B cell (primary cell): ENCODE measurements around the gene UGT2B17. TPM values are rescaled to one million over a fixed set of nuclear protein-coding genes. Genes with fewer than 3 reads are reported as not detected.

Experiments
- ATAC-seq: fragments of 200-7000 bp; cut with Tn5 transposase; one replicate; pipeline ENCODE4 v1.10.0; 2021; ENCODE audit warnings: low read depth, mild to moderate bottlenecking, moderate number of reproducible peaks, moderate library complexity
- CTCF ChIA-PET: fragments of 350-600 bp; sonication (Branson Sonifier 250); formaldehyde crosslinking; loops from one replicate; lab custom pipeline; 2021; ENCODE audit warnings: antibody characterized with exemption, inconsistent platforms; lab: Charles Lee
- POLR2A ChIA-PET: fragments of 350-600 bp; sonication (Branson Sonifier 250); formaldehyde crosslinking; loops from one replicate; lab custom pipeline; 2021; ENCODE audit warnings: antibody characterized with exemption; lab: Charles Lee
- DNase-seq: peaks from one replicate; pipeline ENCODE4 v3.0.0; 2013
- H2AFZ ChIP-seq: 2 replicates; pipeline ENCODE4 v1.6.1; 2012; ENCODE audit warnings: mild to moderate bottlenecking, low read depth, low read length; ENCODE audit not compliant: insufficient read depth, poor library complexity, severe bottlenecking
- H3K27ac ChIP-seq, 2 donors: 1 replicate in 1 of 2; 2 replicates in 1 of 2; pipeline ENCODE4 v1.5.1; 2012 to 2013; ENCODE audit warnings: low read length in 2 of 2, mild to moderate bottlenecking in 2 of 2, moderate library complexity in 1 of 2
- H3K27me3 ChIP-seq, 4 experiments: fragments of 200-600 bp in 1 of 4; sonication (generic) in 1 of 4; replicated peaks in 1 of 4; 1 replicate in 2 of 4; 2 replicates in 2 of 4; pipeline versions ENCODE4 v1.6.1 to v1.7.0; 2013 to 2016; ENCODE audit warnings: low read length in 3 of 4, mild to moderate bottlenecking in 2 of 4, mixed read lengths in 1 of 4, moderate library complexity in 1 of 4; ENCODE audit not compliant: insufficient read depth in 4 of 4, control insufficient read depth in 3 of 4; ENCODE audit errors: control extremely low read depth in 1 of 4
- H3K36me3 ChIP-seq, 2 experiments: replicated peaks in 1 of 2; 1 replicate in 1 of 2; 2 replicates in 1 of 2; pipeline versions ENCODE4 v1.6.1 to v1.7.1; 2013; ENCODE audit warnings: low read length in 1 of 2; ENCODE audit not compliant: insufficient read depth in 2 of 2, control insufficient read depth in 1 of 2; ENCODE audit errors: control extremely low read depth in 1 of 2, extremely low read depth in 1 of 2
- H3K4me1 ChIP-seq, 2 donors: fragments of 200-600 bp in 1 of 2; sonication (generic) in 1 of 2; 1 replicate in 1 of 2; 2 replicates in 1 of 2; pipeline versions ENCODE4 v1.5.1 to v1.6.1; 2013 to 2017; ENCODE audit warnings: low read length in 2 of 2; ENCODE audit not compliant: control insufficient read depth in 2 of 2, insufficient read depth in 2 of 2
- H3K4me2 ChIP-seq: replicated peaks from 2 replicates; pipeline ENCODE3; 2012; ENCODE audit warnings: mild to moderate bottlenecking, low read depth, low read length; ENCODE audit not compliant: poor library complexity, severe bottlenecking
- H3K4me3 ChIP-seq, 5 experiments: fragments of 200-600 bp in 1 of 5; sonication (generic) in 1 of 5; 1 replicate in 3 of 5; 2 replicates in 2 of 5; pipeline versions ENCODE4 v1.5.1 to v1.7.0; 2011 to 2016; ENCODE audit warnings: low read length in 4 of 5, mild to moderate bottlenecking in 4 of 5, low read depth in 2 of 5, control low read depth in 1 of 5, moderate library complexity in 1 of 5; ENCODE audit not compliant: insufficient read depth in 1 of 5; ENCODE audit errors: control extremely low read depth in 1 of 5, extremely low read depth in 1 of 5
- H3K79me2 ChIP-seq: fragments of 200-600 bp; sonication (generic); one replicate; pipeline ENCODE4 v1.6.0; 2016; ENCODE audit warnings: low read length; ENCODE audit not compliant: control insufficient read depth, insufficient read depth
- H3K9ac ChIP-seq: fragments of 200-600 bp; sonication (generic); 2 replicates; pipeline ENCODE4 v1.6.1; 2017; ENCODE audit warnings: mild to moderate bottlenecking, low read length, moderate library complexity
- H3K9me3 ChIP-seq, 3 donors: one replicate each; pipeline versions ENCODE4 v1.6.1 to v1.7.1; 2013; ENCODE audit warnings: low read length in 2 of 3; ENCODE audit not compliant: control insufficient read depth in 2 of 3, insufficient read depth in 1 of 3; ENCODE audit errors: control extremely low read depth in 1 of 3
- H4K20me1 ChIP-seq: 2 replicates; pipeline ENCODE4 v1.6.0; 2012; ENCODE audit warnings: mild to moderate bottlenecking, low read length; ENCODE audit not compliant: insufficient read depth, control insufficient read depth, poor library complexity, severe bottlenecking
- H3K27ac Mint-ChIP-seq: one replicate; pipeline ENCODE4 v1.8.0; 2021; ENCODE audit warnings: mixed read lengths
- H3K27me3 Mint-ChIP-seq: one replicate; pipeline ENCODE4 v1.8.0; 2021; ENCODE audit warnings: mixed read lengths
- H3K4me1 Mint-ChIP-seq: one replicate; pipeline ENCODE4 v1.8.0; 2021; ENCODE audit warnings: mixed read lengths
- H3K4me3 Mint-ChIP-seq: one replicate; pipeline ENCODE4 v1.8.0; 2021; ENCODE audit warnings: mixed read lengths
- H3K9me3 Mint-ChIP-seq: one replicate; pipeline ENCODE4 v1.8.0; 2022; ENCODE audit warnings: mixed read lengths; ENCODE audit not compliant: insufficient read depth
- CTCF ChIP-seq: fragments of 200-600 bp; IDR thresholded peaks from one replicate; pipeline ENCODE4 v1.8.0; 2022; ENCODE audit warnings: antibody characterized with exemption, mild to moderate bottlenecking
- EZH2 ChIP-seq: IDR thresholded peaks from 2 replicates; pipeline ENCODE4 v1.6.1; 2012; ENCODE audit warnings: borderline replicate concordance, low read depth, mild to moderate bottlenecking, moderate library complexity, low read length; ENCODE audit not compliant: insufficient read depth, poor library complexity, severe bottlenecking
- WGBS: methylation state at CpG from one replicate; pipeline ENCODE4 v1.1.5; 2013; ENCODE audit warnings: missing lambda C conversion rate; ENCODE audit not compliant: insufficient coverage; 5-methylcytosine and 5-hydroxymethylcytosine counted together
- intact Hi-C: fragments of 100-400 bp; cut with micrococcal nuclease; formaldehyde crosslinking; loops from one replicate; pipeline ENCODE4 v1.10.0; 2022
- polyA plus RNA-seq: library from polyadenylated mRNA; depleted of rRNA; stranded (reverse); fragments of >200 nt; gene quantifications from 2 replicates; pipeline ENCODE4 v1.2.3, GENCODE V29; 2012
- total RNA-seq, 2 donors: library from RNA; stranded (reverse); fragments of 120-200 nt in 1 of 2; gene quantifications; 1 replicate in 1 of 2; 2 replicates in 1 of 2; pipeline versions ENCODE4 v1.2.3 to v1.2.4, GENCODE V29; 2013 to 2022

The UGT2B17 gene
- total and polyA plus RNA-seq, 2 donors (not counting 1 experiment from before 2014, with no cell fraction given) = 0.52 TPM; not detected in 1

GRCh38 chr4:68575081-68575480 is 1.0 kb downstream of the UGT2B17 start:
- Mint-ChIP-seq H3K27ac (peak overlapping the region; percentile 88), H3K27me3 (no peaks in the 10 kb centered on the region), H3K4me3 (peak overlapping the region; percentile 38), H3K9me3 (no peaks in the 10 kb centered on the region), H3K4me1 (peaks cover 24% of the 10 kb centered on the region)
- Histone ChIP-seq H2AFZ (no peak overlapping the region), H3K27ac (peak overlapping the region in 1 of 2 donors; percentile 44), H4K20me1 (no peaks in the 10 kb centered on the region), H3K36me3 (no peaks in the 10 kb centered on the region), H3K9ac (no peak overlapping the region), H3K9me3 (peaks cover 0 to 2% (median 0%) of the 10 kb centered on the region in 3 donors), H3K4me3 (no peak overlapping the region), H3K79me2 (no peaks in the 10 kb centered on the region), H3K4me2 (no peak overlapping the region), H3K27me3 (no peaks in the 10 kb centered on the region), H3K4me1 (peaks cover 0 to 18% of the 10 kb centered on the region in 2 donors)
- TF ChIP-seq EZH2 = no peak
- TF ChIP-seq CTCF = no peak
- CTCF ChIA-PET = no interaction called here
- POLR2A ChIA-PET = no interaction called here
- no CpG with 5 or more reads among the region's 1 CpG for WGBS
- DNase-seq = no peak
- intact Hi-C loops = no loop called here
- ATAC-seq = no peak

GRCh38 chr4:68572653-68573170 is 3.4 kb downstream of the UGT2B17 start:
- CTCF ChIA-PET = no interaction called here
- peaks cover 32% of the 10 kb centered on the region for H3K4me1 Mint-ChIP-seq
- 85% methylated on average over 3 of the region's 3 CpGs for WGBS

More at GRCh38 chr4:68572653-68573170, 3.4 kb downstream of the UGT2B17 start:
- Histone ChIP-seq H3K27ac (no peak overlapping the region), H3K79me2 (no peaks in the 10 kb centered on the region), H3K4me2 (no peak overlapping the region), H3K9ac (no peak overlapping the region), H3K27me3 (no peaks in the 10 kb centered on the region), H3K4me1 (peaks cover 0 to 23% of the 10 kb centered on the region in 2 donors), H3K9me3 (peaks cover 0 to 2% (median 0%) of the 10 kb centered on the region in 3 donors), H4K20me1 (no peaks in the 10 kb centered on the region), H3K4me3 (no peak overlapping the region), H2AFZ (no peak overlapping the region), H3K36me3 (no peaks in the 10 kb centered on the region)
- Mint-ChIP-seq H3K27me3 (no peaks in the 10 kb centered on the region), H3K9me3 (no peaks in the 10 kb centered on the region), H3K4me3 (no peak overlapping the region), H3K27ac (no peak overlapping the region)
- no peak for TF ChIP-seq CTCF
- TF ChIP-seq EZH2 = no peak
- ATAC-seq (no peak), DNase-seq (no peak)
- POLR2A ChIA-PET = no interaction called here
- intact Hi-C loops = loop anchor here (5.0 kb wide), 1 partner anchor 225 kb away; no protein-coding TSS in a partner anchor
